GM19328 (cell line): ENCODE data around the gene PAM.

Experiments used
- ATAC-seq: cut with Tn5 transposase; IDR thresholded peaks from one replicate; pipeline ENCODE4 v1.9.1; 2021; ENCODE audit warnings: mild to moderate bottlenecking, moderate library complexity; ENCODE audit not compliant: unreplicated experiment

PAM gene

DNA sequence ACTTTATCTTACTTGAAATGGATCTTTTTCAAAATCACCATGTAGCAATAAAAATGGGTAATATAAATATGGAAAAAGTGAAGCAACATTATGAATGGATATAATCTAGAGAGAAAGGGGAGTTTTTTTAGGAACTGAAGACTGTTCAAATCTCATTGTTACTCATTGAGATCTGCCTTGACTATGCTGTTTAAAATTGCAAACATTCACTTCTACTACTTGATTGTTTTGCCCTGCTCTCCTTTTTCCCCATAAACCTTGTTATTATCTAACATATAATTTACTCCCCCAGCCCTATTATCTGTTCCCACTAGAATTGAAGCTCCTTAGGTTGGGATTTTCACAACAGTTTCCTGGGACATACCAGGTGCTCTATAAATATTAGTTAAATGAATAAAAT is 22.0 kb downstream of the PAM start:
- no peak for ATAC-seq

DNA sequence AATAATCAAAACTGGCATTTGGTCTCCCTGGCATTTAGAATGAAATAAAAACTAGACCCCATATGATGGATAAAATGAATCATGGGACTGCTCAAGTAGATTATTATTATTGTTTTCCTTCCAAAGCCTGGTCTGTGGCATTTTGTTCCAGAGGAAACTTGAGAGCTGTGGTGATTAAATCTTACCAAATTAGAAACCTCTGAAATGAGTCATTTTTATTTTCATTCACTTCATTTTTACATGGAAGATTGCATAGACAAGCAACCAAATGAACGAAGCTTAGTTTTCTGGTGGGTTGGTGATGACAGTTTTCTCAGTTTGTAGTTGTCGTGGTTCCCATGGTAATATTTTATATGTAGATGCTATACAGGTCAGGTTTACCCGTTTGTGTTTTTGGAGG is 23.4 kb downstream of the PAM start:
- ATAC-seq = no peak

DNA sequence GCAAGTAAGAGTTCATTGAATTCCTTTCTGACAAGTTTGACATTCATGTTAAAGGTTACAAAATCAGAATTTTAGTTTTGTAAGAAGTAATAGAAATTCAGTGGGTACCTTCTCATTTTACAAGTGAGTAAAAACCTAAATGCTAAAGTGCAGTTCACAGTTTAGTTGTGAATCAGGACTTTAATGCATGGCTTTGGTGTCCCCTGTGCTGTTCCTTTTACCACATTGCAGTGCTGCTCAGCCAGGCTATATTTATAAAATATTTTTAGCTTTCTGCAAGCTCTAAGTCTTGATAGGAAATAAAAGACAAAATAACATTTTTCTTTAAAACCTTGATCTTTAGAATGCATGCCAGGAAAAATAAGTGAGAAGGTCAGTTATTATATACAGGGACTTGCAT is 26.3 kb downstream of the PAM start:
- no peak for ATAC-seq

DNA sequence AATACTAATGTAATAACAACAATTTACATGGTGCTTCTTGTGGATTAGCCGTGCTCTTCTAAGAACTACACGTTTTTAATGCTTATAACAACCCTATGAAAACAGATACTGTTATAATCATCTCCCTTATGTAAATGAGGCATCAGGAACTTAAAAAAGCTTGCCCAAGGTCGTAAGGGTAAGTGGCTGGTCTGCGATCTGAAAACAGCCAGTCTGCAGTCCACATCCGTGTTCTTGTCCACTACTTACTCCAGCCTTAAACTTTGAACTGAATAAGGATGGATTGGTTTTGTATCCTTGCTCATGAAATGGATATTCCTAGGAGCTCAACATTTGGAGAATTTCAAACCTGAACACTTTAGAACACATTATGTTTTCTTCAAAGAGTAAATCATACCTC is 26.7 kb downstream of the PAM start:
- no peak for ATAC-seq

DNA sequence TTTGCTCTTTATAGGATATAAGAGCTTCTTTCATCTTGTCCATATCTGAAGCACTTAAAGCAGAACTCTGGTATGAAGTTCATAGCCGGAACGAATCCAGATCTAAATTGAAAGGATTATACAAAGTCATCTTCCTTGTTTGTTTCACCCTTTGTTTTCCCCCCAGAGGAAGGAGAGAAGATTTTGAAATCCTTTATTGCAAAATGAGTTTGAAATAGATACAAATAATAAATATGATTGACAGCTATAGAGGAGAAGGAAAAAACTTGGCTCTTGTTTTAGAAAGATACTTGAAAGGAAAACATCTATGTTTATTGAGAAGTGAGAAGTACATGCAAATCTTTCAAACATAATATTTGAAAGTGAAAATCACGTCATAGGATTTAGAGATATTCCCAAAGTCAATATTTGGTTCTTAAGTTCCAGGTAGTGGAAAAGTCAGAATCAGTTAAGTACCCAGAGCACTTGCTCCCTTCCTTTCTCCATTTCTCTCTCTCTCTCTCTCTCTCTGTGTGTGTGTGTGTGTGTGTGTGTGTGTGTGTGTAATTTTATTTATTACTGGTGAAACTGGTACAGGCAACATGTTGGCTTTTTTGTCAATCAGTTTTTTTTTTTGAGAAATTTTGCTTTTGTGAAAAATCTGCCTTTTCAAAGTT is 27.2 kb downstream of the PAM start:
- ATAC-seq = no peak

DNA sequence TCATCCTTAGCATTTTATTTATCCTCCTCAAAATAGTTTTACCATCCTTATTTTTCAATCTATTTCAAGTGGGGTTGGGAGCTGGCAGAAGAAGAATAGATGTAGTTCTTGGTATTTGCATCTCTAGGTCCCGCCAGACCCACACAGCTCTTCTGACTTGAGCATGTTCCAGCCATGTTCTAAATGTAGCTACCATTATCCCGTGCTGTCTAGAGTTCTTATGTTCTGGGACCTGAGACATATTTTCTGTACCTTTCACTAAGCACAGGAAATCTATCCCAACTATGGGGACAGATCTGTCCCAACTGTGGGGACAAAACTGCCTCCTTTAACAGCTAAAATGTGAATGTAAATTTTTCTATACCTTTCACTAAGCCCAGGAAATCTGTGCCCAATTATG is 32.0 kb downstream of the PAM start:
- no peak for ATAC-seq

DNA sequence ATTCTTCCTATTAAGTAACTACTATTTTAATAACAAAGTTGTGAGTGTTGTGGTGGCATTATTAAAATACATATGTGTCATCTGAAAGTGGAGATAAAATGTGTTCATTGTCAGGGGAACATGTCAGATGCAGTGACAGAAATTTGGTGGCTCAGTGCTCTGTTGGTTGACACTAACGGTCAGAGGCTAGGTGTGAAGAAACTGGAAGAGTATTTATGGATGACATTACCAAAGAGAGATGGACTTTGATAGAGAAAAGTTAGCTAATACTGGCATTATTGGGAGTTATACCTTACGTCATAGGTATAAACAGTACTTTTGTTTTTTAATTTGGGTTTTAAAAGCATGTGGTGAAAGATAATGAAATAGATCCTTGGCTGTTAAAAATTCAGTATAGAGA is 33.7 kb downstream of the PAM start:
- ATAC-seq = no peak

DNA sequence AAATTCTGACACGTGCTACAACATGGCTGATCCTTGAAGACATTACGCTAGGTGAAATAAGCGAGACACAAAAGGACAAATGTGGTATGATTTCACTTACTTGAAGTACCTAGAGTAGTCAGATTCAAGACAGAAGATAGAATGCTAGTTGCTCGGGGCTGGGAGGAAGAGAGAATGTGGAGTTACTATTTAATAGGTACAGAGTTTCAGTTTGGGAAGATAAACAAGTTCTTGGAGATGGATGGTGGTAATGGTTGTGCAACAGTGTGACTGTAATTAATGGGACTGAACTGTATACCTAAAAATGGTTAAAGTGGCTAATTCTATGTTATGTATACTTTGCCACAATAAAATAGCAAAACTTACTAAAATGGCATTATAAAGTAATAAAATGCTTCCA is 34.4 kb downstream of the PAM start:
- no peak for ATAC-seq

DNA sequence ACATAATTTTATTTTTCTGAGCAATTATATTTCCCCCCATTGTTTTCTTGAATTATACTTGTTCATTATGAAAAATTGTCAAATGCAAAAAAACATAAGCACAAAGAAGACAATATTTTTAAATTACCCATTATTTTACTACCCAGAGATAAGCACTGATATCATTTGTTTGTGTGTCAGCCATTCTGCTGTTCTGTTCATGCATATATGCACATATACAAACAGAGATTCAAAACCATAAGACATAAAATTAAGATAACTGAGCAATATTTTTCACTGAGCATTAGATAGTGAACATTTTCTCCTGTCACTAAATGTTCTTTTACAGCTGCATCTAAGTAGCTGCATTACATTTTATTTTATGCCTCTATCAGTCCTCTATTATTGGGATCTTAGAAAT is 35.6 kb downstream of the PAM start:
- ATAC-seq = no peak

DNA sequence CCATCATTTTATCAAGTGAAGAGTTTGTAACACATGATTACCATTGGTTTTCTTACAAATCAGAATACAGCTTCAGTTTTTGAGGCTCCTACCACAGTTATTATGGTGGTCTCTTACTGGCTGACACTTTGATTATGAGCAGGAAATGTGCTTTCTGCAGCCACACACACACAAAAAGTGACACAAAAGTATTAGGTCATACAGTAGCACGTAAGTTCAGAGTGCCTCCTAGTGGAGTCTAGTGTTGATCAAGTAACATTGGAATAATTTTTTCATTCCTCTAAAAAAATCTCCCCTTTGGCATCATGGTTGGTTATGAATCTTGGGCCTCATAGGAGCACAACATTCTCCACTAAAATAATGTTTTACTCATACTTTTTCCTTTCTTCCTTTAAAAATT is 37.6 kb downstream of the PAM start:
- no peak for ATAC-seq

DNA sequence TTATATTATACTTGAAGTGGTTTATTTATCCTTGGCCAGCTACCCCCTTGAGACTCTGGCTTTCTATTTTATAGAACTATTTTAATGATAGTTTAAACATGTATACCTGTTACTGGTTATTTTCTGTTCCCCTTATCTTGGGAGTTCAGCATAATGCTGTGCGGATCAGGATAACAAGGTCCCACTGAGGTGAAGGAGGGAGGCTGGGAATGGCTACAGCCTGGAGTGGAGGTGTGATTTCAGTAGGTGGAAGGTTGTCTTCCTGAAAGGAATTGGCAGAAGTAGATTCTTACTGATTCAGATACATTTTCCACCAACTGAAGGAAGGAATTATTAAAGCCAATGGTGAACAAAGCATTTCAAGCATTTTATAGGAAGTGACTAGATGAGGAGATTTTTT is 38.9 kb downstream of the PAM start:
- no peak for ATAC-seq

DNA sequence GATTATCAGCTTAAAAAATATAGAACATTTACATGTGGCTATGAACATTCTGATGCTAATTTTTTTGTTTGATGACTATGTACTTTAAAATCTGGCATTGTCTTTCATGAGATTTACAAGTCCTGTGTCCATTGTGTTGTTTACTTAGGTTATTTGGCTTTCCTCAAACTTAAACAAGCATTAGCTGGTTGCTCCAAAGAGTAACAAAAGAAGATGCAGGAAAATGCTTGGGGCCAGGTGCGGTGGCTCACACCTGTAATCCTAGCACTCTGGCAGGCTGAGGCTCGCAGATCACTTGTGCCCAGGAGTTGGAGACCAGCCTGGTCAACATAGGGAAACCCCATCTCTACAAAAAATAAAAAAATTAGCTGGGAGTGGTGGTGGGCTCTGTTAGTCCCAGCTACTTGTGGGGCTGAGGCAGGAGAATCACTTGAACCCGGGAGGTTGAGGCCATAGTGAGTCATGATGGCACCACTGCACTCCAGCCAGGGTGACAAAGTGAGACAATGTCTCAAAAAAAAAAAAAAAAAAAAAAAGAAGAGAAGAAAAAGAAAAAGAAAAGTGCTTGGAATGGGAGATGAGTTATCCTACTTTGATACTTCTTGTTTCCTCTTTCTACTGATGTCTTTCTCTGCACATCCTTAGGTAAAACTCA is 39.7 kb downstream of the PAM start:
- ATAC-seq = no peak

DNA sequence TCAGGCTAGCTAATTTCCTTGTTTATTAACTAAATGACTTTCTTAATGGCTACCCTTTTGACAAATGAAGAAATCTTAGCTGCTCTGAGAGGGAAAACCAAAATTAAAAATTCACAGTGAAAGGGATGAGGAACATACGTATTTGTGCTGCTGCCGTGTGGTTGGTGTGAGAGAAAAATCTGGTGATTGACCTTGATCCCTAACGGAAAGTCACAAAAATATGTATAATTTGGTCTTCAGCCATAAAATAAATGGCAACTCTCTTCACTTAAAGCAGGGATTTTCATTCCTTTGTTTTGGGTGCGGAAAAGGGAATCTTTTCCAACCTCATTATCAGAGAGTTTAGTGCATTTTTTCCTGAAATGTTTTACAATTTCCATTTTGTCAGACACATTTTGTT is 40.4 kb downstream of the PAM start:
- ATAC-seq = no peak

DNA sequence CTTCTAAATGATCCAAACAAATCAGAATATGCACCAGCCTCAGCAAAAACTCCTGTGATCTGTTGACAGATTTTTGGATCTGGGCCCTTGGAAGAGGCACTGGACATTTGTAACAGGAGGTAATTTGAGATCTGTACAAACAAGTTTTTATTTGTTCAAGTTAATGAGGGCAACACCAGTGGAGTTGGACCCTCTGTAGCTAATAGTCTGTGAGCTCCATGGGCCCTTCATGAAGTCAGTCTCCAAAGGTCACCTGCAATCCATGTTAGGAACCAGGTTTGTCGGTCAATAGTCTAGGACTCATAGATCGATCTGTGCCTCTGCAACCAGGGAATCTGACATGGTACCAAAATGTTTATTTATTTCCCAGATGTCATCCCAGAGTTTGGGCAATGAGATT is 40.9 kb downstream of the PAM start:
- no peak for ATAC-seq

DNA sequence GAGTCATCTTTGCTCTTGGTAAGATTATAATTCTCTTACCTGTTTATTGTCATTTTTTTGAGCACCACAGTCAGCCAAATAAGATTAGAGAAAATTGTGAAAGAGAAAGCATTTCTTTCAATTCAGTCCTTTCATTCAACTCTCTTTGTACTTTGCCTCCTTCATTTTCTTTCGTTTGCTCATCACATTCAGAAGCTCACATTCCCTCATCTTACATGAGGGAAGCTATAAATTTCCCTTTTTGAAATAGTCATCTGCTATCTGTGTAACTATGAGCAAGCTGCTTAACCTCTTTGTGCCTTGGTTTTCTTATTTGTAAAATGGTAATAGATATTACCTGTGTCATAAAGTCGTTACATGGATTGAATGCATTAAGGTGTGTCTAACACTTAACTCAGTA is 41.4 kb downstream of the PAM start:
- no peak for ATAC-seq

DNA sequence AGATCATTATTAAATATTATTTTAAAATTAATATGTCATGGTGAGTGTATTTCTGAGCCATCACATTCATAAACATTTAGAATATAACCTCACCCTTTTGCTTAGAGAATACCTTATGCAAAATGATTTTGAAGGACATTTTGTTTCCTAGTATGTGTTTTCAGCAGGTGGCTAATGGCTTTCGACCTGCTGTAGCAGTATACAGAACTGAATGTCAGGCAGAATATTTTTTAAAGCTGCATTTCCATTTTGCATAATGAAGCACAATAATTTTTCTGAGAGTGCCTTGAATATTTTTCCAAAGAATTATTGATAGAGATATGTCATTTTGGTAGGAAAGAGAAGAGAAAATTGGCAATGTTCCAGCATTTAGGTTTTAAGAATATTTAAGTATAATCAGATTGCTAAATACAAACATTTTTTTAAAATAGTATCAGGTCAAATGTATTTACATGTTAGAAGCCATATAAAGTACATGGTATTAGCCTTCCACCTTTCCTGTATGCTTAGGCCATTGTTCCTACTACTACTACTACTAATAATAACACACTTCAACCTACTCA is 42.3 kb downstream of the PAM start:
- ATAC-seq = no peak

DNA sequence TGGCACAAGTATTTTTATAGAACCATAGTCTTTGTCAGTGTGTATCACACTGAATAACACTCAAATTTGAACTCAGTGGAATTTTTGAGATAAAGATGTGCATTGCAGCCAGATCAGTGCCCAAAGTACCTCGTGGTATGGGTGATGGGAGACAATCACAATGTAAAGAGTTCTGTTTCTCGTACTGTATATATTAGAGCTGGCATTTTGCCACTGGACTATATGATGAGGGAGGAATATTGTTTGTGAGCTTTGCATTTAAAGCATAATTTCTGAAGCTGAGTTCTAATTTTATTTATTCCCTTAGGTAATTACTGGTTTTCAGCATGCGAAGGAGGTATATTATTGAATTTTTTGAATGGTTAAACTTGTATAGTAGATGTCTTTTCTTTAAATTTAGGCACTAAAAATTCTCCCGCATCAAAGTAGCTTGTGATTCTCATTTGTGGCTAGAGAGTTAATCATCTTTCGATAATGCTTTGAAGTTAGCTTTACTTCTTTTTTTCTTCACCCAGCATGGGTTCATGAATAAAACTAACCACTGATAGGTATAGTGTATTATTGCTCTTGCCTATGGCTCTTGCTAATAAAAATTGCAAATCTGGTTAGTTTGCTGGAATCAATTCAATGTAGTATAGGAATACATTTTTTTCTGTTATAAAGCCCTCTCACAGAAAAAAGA is 43.1 kb downstream of the PAM start:
- ATAC-seq = no peak

DNA sequence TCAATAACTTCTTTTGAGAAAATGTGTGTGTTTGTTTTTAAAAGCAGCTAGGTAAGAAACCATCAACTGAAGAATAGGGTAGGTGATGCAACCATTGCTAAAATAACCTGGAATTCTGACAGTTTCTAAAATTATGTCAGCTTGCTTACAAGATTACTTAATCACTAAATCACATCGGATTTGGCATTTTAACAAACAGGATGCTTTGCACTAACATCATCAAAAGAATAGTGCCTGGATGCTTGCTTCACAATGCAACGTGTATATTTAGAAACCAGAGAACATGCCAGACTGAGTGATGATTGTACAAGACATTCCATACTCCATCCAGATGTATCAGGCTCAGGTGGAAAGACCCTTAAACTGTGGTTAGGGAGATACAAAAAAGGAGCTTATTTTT is 43.9 kb downstream of the PAM start:
- no peak for ATAC-seq

DNA sequence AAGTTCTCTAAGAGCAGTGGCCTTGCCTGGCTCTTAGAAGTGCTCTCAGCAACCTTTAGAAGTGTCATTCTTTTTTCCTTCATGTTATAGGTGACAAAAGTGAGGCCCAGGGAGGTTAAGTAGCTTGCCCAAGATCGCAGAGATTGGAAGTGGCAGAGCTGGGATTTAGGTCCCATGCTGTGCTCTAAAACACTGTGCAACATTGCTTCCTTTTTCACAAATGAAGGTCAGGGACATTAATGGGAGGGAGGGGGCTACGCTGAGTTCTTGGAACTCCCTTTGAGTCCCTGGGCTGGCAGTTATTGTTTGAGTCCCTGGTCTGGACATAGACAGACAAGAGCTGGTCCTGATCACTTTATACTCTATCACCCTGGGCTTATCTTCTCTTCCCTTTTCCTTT is 45.3 kb downstream of the PAM start:
- ATAC-seq = no peak

DNA sequence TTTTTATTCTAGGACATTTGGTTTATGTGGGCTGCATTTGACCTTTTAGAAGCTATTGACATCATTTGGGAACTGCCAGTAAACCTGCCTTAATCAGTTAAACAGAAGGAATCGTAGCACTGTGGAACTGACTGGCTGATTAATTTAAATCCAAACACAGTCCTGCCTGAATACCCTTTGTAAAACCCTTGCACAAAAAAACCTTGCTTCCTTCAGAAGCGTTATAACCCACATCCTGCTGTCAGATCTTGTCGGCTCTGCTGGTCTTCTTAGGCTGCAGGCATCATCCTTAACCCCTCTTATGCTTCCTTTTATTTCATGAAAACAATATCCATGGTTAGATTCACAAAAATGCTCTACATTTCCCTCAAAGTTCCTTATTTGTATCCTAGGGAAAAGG is 46.3 kb downstream of the PAM start:
- ATAC-seq = no peak

DNA sequence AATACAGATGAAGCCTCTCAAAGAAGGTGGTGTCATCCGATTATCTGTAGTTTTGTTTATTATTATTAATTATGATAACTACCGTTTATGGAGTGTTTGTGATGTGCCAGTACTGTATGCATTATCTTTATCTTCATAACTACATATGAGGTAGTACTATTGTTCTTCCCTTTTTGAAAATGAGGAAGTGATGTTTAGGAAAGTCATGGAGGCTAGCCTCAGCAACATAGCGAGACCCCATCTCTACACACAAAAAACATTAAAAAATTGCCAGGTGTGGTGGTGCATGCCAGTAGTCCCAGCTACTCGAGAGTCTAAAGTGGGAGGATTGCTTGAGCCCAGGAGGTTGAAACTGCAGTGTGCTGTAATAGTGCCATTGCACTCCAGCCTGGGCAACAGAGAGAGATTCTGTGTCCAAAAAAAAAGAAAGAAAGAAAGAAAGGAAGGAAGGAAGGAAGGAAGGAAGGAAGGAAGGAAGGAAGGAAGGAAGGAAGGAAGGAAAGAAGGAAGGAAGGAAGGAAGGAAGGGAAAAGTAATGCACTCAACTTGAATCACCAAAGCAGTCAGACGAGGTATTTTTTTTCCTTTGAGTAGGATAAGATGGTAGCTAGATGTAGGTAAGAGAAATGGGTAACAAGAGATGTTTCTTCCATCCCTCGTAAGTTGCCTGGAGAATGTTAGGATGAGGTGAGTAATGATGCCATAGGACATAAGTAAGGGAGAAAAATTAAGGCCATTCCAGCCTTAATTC is 47.8 kb downstream of the PAM start:
- no peak for ATAC-seq
